COLO829 (cell line): ENCODE results near the gene PRRC2C.
A peak's percentile ranks its signal among the peaks of the same experiment; 100 is the strongest.
"Not testable (repeated sequence)": the region's sequence is repeated elsewhere in the genome, so short reads cannot be mapped to it uniquely, and the experiment has no call there.

Experiments used
- DNase-seq: peaks from one replicate; pipeline ENCODE4 v3.0.0; 2012; ENCODE audit warnings: low spot score

The PRRC2C gene

DNA sequence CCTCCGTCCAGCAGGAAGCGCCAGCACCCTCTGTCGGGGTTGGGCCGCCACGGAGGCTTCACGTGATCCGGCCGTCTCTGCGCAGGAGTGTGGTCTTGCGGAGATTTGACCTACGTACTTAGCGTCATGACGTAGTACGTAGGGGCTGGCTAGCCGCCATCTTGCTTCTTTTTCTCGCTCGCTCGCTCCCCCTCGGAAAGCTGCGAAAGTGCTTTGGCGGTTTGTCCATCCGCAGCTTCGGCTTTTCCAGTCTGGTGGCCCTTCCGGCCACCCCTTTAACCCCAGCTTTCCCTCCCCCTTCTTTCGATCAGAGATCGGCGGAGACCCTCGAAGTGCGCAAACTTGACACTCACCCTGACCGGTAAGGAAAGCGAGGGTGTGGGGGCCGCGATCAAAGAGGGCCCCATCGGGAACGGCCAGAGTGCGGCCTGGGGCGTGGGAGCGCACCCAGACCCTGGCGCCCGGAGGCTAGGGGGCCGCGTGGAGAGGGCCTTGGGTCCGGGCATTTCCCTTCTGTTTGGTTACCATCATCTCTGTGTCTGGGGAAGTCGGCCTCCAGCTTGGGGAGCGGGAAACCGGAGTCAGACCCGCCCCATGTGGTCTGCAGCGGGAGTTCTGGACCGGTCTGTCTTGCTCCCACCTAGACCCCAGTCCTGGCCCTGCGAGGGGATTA is at the start of gene PRRC2C:
Gene PRRC2C, plus strand, starts transcription at position 156 of the 673 bp plus-strand sequence. CDS start 26,559 bp downstream, outside the sequence.
- DNase-seq = peak; percentile 93

- no peak for DNase-seq
Measured at GRCh38 chr1:171438441-171438840, 46.9 kb upstream of the PRRC2C start.

GRCh38 chr1:171440201-171440600 is 45.1 kb upstream of the PRRC2C start:
- DNase-seq = not testable (repeated sequence)

GRCh38 chr1:171441278-171441895 is 43.9 kb upstream of the PRRC2C start:
- not testable (repeated sequence) for DNase-seq

- no peak for DNase-seq
Measured at GRCh38 chr1:171446386-171446785, 38.9 kb upstream of the PRRC2C start.

DNA sequence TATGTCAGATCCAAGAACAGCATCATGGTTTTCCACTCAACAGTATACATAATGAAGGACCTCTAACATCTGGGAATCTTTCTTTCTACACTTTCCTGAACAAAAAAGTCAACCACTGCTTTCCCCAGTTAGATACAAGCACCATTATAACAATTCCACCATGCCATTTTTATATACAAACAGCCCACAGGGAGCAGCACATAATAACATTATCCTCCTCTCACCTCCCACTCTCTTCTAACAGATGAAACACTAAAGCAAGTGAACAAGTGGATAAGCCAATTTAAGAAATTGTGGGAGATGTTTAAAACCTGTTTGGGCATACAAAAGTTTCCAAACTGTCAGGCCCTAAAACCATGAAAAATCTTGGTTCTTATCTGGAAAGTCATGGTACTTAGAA is 29.4 kb upstream of the PRRC2C start:
- no peak for DNase-seq

DNA sequence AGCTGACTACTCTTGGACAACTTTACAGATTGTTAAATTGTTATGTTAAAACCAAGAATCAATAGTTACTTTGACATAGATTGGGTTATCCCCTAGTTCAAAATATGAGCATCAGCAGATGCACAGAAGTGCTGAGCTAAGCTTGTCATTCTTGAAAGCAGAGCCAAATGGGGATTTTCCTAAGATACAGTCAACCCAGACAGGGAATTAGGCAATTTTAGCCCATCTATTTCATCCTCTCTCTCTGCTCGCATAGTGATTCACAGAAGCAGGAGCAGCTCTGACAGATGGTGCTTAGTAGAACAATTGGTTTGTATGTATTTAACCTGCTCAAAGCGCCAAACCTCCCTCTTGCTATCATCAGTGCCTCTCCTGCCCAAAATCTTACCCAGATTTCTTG is 27.9 kb upstream of the PRRC2C start:
- no peak for DNase-seq

GRCh38 chr1:171460018-171460620 is 25.2 kb upstream of the PRRC2C start:
- no peak for DNase-seq

- no peak for DNase-seq
Measured at GRCh38 chr1:171467626-171468025, 17.7 kb upstream of the PRRC2C start.

GRCh38 chr1:171468120-171468750 is 17.1 kb upstream of the PRRC2C start:
- DNase-seq = peak; percentile 54

- peak; percentile 74 for DNase-seq
Measured at GRCh38 chr1:171470726-171471125, 14.6 kb upstream of the PRRC2C start.

DNA sequence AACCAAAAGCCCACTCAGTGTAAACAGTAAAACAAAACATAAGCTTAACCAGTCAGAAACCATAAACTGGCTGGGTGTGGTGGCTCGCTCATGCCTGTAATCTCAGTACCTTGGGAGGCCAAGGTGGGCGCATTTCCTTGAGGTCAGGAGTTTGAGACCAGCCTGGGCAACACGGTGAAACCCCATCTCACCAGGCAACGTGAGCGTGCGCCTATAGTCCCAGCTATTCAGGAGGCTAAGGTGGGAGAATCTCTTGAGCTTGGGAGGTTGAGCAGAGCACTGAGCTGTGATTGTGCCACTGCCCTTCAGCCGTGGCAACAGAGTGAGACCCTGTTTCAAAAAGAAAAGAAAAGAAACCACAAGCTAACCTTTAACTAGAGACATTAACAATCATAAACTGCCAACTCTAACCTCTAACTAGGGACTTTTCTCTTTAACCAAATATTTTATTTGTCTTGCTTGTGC is 13.1 kb upstream of the PRRC2C start:
- DNase-seq = no peak

GRCh38 chr1:171476829-171477228 is 8.5 kb upstream of the PRRC2C start:
- no peak for DNase-seq

DNA sequence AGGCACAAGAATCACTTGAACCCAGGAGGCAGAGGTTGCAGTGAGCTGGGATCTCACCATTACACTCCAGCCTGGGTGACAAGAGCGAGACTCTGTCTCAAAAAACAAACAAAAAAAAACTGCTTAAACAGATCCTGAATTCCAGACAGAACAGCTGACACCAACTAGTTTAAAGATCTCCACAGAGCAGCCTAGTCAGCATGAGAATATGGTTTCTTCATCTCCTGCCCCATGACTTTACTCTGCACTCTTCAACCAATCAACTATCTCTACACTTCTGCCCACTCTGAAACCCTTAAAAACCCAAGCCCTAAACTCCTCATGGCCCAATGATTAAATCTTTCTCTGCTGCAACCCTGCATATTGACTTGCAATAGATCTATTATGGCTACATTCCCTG is 7.5 kb upstream of the PRRC2C start:
- no peak for DNase-seq

GRCh38 chr1:171480035-171480434 is 5.3 kb upstream of the PRRC2C start:
- DNase-seq = no peak

GRCh38 chr1:171484760-171485374 is 463 bp upstream of the PRRC2C start:
- DNase-seq = no peak

- DNase-seq = peak; percentile 22
Measured at GRCh38 chr1:171486048-171486519, 754 bp downstream of the PRRC2C start.

GRCh38 chr1:171487038-171487437 is 1.7 kb downstream of the PRRC2C start:
- no peak for DNase-seq

GRCh38 chr1:171488190-171488929 is 3.0 kb downstream of the PRRC2C start:
- no peak for DNase-seq

GRCh38 chr1:171494076-171494475 is 8.7 kb downstream of the PRRC2C start:
- no peak for DNase-seq

DNA sequence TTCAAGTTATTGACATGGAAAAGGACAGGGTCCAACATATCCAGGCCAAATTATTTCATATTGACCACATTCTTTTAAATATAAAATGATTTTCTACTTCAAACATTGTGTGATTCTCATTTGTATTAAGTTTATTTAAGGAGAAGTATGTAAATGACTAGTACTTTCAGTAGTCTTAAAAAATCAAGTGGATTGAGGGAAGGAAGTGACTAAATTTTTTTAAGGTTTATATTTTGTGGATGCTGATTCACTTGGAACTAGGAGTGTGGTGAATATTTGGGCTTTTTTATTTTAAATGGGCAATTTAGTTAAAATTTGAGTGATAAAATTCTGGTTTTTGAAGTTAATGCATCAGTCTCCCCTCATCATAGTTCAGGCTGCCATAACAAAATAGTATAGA is 10.1 kb downstream of the PRRC2C start:
- no peak for DNase-seq

- DNase-seq = no peak
Measured at GRCh38 chr1:171500304-171500703, 15.0 kb downstream of the PRRC2C start.
